ENCODE results near the gene PPP2R3A. TPM values are rescaled to one million over a fixed set of nuclear protein-coding genes. Genes with fewer than 3 reads are reported as not detected.
"Not testable (repeated sequence)": the region's sequence is repeated elsewhere in the genome, so short reads cannot be mapped to it uniquely, and the experiment has no call there.

Gene PPP2R3A
- polyA plus RNA-seq, 3 donors = 19.7 to 24.6 (median 21.3) TPM

DNA sequence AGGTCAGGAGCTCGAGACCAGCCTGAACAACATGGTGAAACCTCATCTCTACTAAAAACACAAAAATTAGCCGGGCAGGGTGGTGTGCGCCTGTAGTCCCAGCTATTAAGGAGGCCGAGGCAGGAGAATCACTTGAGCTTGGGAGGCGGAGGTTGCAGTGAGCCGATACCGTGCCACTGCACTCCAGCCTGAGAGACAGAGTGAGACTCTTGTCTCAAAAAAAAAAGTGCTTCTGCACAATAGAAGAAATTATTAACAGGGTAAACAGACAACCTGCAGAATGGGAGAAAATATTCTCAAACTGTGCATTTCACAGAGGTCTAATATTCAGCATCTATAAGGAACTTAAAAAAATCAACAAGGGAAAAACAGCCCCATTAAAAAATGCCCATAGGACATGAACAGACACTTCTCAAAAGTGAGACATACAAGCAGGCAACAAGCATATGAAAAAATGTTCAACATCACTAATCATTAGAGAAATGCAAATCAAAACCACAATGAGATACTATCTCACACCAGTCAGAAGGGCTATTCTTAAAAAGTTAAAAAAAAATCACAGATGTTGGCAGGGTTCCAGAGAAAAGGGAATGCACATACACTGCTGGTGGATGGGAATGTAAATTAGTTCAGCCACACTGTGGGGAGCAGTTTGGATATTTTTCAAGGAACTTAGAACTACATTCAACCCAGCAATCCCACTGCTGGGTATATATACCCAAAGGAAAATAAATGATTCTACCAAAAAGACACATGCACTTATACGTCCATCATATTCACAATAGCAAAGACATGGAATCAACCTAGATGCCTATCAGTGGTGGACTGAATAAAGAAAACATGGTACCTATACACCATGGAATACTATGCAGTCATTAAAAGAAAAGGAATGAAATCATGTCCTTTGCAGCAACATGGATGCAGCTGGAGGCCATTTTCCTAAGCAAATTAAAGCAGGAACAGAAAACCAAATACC lies 155.1 kb downstream of the PPP2R3A start:
- DNase-seq (ENCODE audit: extremely low read depth in 1 of 11, low read depth in 9 of 11, low spot score in 4 of 11) = peak in 6 of 11 donors; percentile 6 to 20 (median 10)

GRCh38 chr3:136122006-136122405 lies 156.5 kb downstream of the PPP2R3A start:
- DNase-seq (ENCODE audit: extremely low read depth in 1 of 11, low read depth in 9 of 11, low spot score in 4 of 11) = no peak

DNA sequence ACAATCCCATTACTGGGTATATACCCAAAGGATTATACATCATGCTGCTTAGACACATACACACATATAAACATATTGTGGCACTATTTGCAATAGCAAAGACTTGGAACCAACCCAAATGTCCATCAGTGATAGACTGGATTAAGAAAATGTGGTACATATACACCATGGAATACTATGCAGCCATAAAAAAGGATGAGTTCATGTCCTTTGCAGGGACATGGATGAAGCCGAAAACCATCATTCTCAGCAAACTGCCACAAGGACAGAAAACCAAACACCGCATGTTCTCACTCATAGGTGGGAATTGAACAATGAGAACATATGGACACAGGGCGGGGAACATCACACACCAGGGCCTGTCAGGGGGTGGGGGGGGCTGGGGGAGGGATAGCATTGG lies 166.1 kb downstream of the PPP2R3A start:
- DNase-seq (ENCODE audit: extremely low read depth in 1 of 11, low read depth in 9 of 11, low spot score in 4 of 11) = not testable (repeated sequence)

GRCh38 chr3:136134091-136134490 lies 168.6 kb downstream of the PPP2R3A start:
- DNase-seq (ENCODE audit: extremely low read depth in 1 of 11, low read depth in 9 of 11, low spot score in 4 of 11) = no peak

GRCh38 chr3:136135039-136135802 lies 169.7 kb downstream of the PPP2R3A start:
- DNase-seq (ENCODE audit: extremely low read depth in 1 of 11, low read depth in 9 of 11, low spot score in 4 of 11) = no peak

DNA sequence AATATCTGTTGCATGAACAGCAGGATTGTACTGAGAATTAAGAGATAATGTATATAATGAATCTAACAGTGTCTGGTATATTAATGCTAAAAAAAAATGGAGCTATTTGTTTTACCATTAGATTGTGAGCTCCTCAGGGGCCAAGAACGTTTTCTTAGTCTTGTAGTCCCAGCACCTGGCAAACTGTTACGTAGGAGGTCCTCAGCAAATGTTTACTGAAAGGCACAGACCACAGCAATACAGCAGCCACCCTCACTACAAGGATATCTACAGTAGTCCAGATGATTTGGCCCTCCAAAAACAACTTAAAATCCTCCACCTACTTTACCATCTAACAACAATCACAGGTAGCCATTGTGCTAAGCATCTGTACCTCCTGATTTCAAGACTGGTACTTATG lies 170.9 kb downstream of the PPP2R3A start:
- DNase-seq (ENCODE audit: extremely low read depth in 1 of 11, low read depth in 9 of 11, low spot score in 4 of 11) = no peak

- DNase-seq (ENCODE audit: extremely low read depth in 1 of 11, low read depth in 9 of 11, low spot score in 4 of 11) = no peak
Measured at GRCh38 chr3:136141291-136141785, 175.8 kb downstream of the PPP2R3A start.

- DNase-seq (ENCODE audit: extremely low read depth in 1 of 11, low read depth in 9 of 11, low spot score in 4 of 11) = no peak
Measured at GRCh38 chr3:136141891-136142290, 176.4 kb downstream of the PPP2R3A start.

GRCh38 chr3:136142592-136142991 lies 177.1 kb downstream of the PPP2R3A start:
- no peak for DNase-seq (ENCODE audit: extremely low read depth in 1 of 11, low read depth in 9 of 11, low spot score in 4 of 11)

- not testable (repeated sequence) for DNase-seq (ENCODE audit: extremely low read depth in 1 of 11, low read depth in 9 of 11, low spot score in 4 of 11)
Measured at GRCh38 chr3:136144397-136144796, 178.9 kb downstream of the PPP2R3A start.

DNA sequence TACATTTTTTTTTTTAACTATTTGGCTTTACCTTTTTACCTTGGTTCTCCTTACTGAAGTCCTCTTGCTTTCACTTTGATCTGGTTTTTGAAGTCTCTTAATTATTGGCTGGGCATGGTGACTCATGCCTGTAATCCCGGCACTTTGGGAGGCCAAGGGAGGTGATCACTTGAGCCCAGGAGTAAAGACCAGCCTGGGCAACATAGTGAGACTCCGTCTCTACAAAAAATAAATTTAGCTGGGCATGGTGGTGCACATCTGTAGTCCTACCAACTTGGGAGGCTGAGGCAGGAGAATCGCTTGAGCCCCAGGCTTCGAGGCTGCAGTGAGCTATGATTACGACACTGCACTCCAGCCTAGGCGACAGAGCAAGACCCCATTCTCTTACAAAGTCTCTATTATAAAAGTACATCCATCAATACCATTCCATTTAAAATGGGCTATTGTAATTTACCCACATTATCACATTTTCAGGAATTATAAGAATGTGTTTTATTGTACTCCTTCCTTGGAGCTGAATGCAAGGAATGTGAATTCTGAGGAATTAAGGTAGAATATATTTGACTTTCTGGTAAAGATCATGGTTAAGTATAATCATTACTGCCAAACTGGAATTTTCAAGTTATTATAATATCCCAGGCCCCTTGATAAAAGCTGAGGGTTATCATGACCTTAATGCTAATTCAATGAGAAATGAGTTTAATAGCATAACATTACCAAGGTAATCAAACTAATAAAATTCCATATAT lies 181.6 kb downstream of the PPP2R3A start:
- DNase-seq (ENCODE audit: extremely low read depth in 1 of 11, low read depth in 9 of 11, low spot score in 4 of 11) = no peak

DNA sequence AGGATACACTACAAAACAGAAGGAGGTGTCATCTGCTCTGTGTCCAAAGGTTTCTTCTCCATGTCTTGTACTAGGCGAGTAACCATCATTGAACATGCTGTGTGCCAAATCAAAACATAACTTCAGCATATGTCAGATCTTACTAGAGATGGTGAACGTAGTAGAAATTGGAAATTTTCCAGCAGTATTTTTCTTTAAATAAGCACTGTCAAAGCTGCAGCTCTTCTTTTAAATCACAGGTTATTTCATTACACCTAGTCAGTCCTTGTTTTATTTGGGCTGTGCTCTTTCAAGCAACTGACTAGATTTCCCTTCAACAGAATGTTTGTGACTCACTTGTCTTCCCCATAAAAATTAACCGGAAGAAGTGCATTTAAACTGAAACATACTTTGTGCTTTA lies 184.1 kb downstream of the PPP2R3A start:
- no peak for DNase-seq (ENCODE audit: extremely low read depth in 1 of 11, low read depth in 9 of 11, low spot score in 4 of 11)

DNA sequence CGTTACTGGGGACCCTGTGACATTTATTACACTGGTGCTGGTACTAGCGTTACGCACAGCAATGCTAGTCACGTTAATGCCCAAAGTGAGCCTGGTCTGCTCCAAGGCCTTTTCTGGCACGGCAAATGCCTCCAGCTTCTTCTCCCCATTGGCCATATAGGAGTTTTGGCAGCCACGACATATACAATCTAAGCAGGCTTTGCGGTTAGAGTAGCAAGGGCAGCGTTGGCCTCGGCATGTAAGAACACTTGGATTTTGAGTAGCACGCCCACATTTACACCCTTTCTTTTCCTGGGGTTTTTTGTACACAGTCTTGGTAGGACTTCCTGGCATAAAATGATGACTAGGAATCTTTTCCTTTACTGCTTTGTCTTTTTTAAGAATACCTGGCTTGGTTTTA lies 185.7 kb downstream of the PPP2R3A start:
- no peak for DNase-seq (ENCODE audit: extremely low read depth in 1 of 11, low read depth in 9 of 11, low spot score in 4 of 11)

DNA sequence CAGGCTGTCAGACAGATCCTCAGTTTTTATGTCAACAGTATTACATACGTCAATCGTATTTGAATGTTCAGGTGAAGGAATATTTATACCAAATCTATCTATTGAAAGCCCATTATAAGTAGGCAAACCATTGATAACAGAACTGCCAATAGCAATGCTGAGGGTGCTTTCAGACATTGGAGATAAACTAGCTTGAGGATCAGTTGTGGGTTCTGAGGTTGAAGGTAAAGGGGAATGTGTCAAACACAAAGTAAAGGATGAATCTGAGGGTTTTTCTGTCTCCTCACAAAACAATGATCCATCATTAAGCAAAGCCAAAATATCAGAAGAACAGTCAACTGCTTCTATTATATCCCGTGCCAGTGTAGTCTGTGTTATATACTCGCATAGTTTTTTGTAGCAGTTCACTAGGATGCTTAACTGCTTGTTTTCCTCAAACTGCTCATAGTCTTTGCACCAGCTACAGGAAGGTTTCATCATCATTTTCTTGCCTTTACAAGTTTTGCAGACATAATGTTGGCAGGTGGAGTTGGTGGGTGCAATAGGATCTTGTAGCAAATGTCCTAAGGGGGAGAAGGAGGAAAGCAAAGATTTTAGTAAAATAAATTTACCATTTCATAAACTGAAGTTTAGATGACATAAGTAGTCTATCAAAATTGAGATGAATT lies 186.8 kb downstream of the PPP2R3A start:
- no peak for DNase-seq (ENCODE audit: extremely low read depth in 1 of 11, low read depth in 9 of 11, low spot score in 4 of 11)

- no peak for DNase-seq (ENCODE audit: extremely low read depth in 1 of 11, low read depth in 9 of 11, low spot score in 4 of 11)
Measured at GRCh38 chr3:136152963-136153362, 187.4 kb downstream of the PPP2R3A start.

DNA sequence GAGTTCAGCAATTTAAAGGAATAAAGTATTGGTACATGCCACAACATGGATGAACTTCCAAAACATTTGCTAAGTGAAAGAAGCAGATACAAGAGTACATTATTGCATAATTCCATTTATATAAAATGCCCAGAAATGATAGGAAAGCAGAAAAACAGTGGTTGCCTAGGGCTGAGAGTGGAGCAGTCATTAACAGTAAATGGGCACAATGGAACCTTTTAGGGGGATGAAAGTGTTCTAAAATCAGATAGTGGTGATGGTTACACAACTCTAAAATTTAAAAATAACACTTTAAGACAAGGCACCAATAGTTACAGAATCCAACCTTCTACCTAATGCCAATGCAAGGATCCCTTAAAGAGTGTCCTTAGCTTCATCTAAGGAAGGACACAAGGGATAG lies 196.0 kb downstream of the PPP2R3A start:
- no peak for DNase-seq (ENCODE audit: extremely low read depth in 1 of 11, low read depth in 9 of 11, low spot score in 4 of 11)

DNA sequence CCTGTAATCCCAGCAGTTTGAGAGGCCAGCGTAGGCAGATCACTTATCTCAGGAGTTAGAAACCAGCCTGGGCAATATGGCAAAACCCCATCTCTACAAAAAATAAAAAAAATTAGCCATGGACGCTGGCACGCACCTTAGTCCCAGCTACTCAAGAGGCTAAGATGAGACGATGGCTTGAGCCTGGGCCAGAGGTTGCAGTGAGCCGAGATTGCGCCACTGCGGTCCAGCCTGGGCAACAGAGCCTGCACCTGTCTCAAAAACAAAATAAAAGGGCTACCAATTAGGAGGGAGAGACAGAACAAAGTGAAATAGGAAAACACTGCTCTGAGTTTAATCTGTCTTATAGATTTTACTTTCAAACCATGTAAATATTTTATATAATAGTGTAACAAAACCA lies 196.8 kb downstream of the PPP2R3A start:
- DNase-seq (ENCODE audit: extremely low read depth in 1 of 11, low read depth in 9 of 11, low spot score in 4 of 11) = no peak

GRCh38 chr3:136163607-136164006 lies 198.1 kb downstream of the PPP2R3A start:
- DNase-seq (ENCODE audit: extremely low read depth in 1 of 11, low read depth in 9 of 11, low spot score in 4 of 11) = not testable (repeated sequence)

DNA sequence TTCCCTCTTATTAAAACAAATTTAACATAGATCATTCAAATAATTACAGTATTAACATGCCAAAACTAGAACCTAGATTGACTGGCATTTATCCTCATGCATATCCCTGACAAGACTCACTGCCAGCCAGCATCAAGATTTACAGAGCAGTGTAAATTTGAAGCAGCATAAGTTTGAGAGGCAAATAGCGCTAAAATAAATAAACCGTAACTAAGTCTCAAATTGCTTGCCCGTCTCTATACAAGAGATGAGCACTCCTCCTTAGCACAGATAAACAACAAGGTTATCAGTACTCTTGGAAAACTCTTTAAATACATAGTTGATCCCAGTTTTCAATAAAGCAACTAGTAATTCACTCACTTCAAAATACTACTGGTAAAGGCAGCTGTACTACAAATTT lies 201.0 kb downstream of the PPP2R3A start:
- peak in 2 of 11 donors; percentile 11 for DNase-seq (ENCODE audit: extremely low read depth in 1 of 11, low read depth in 9 of 11, low spot score in 4 of 11)

Data from renal cortex interstitium (tissue), 11 donors.